Jurkat, Clone E6-1 (cell line): ENCODE results near the gene CYP19A1.
A peak's percentile ranks its signal among the peaks of the same experiment; 100 is the strongest.
"Not testable (repeated sequence)": the region's sequence is repeated elsewhere in the genome, so short reads cannot be mapped to it uniquely, and the experiment has no call there.

ENCODE experiments used
- DNase-seq: peaks from one replicate; pipeline ENCODE4 v3.0.0-alpha.2; 2011; ENCODE audit warnings: low read depth, low spot score
- H3K4me3 ChIP-seq: 2 replicates; pipeline ENCODE4 v1.5.1; 2011; ENCODE audit warnings: mild to moderate bottlenecking, low read length, control low read depth, moderate library complexity

Gene CYP19A1

DNA sequence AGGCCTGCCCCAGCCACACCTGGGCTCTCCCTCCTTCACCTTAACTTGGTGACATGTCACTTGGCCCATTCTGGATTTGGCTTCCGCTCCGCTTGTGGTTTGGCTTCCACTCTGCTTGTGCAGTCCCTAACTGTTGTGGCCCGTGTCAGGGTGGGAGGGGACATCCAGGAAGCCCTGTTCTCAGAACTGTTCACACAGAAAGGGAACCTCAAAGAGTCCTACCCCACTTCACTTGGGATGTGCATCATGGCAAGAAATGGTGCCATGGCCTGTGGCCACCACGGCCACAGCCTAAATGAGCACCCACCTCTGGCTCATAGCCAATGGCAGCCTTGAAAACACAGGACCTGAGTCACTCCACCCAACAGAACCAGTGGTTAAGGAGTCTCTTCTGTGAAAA, 63.4 kb downstream of the CYP19A1 start:
- no peak overlapping the region for H3K4me3 ChIP-seq
- DNase-seq = peak; percentile 62

DNA sequence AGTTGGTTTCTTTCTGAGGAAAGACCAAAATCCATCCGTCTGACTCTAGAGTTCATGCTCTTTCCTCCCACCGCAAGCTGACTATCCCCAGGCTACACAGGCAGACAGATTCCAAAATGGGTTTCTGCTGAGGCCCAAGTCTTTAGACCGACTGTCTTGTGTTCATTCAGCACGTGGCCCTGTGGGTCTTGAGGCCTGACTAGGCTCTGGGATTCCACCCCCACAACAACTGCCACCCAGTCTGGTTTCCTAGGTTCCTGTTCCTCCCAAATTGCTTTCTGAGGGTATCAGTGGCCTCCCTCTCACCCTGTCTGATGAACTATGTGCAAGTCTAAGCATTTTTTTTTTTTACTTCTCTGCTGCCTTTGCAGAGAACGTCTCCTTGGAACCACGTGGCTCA, 67.7 kb downstream of the CYP19A1 start:
- DNase-seq = peak; percentile 48
- no peak overlapping the region for H3K4me3 ChIP-seq

DNA sequence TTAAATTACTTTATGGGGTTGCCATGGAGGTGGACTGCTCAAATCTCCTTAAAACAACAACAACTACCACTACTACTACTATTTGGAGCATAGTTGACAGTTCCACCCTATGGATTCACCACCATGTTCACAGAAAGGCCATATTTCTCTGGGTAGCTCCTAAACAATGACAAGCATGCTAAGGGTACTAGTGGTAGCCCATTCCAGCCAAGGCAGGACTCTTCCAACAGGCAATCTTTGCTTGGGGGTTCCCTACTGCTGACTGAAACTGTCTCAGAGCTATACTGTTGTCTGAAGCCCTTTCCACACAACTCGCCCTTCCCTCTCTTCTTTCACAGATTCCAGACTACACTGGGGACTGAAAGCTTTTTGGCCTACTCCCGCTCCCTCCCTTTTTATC, 68.9 kb downstream of the CYP19A1 start:
- DNase-seq = no peak

DNA sequence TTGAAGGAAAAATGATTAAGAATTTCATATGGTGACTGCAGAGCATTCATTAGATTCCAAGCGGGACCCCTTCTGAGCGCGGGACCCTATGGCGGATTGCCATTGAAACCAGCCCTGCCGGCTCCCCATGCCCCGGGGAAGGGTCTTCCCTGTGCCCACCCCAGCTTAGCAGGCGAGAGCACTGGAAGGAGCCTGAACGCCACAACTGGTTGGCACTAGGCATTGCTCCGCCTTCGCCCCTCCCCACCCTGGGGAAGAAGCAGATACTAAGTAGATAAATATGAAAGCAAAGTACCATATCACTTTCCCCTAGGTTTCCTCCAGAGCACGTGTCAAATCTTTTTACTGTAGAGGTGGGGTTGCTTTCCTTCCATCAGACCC, 70.7 kb downstream of the CYP19A1 start:
- no peak overlapping the region for H3K4me3 ChIP-seq
- DNase-seq = peak; percentile 29

More for the DNA sequence above, 68.9 kb downstream of the CYP19A1 start:
- H3K4me3 ChIP-seq = no peak overlapping the region

DNA sequence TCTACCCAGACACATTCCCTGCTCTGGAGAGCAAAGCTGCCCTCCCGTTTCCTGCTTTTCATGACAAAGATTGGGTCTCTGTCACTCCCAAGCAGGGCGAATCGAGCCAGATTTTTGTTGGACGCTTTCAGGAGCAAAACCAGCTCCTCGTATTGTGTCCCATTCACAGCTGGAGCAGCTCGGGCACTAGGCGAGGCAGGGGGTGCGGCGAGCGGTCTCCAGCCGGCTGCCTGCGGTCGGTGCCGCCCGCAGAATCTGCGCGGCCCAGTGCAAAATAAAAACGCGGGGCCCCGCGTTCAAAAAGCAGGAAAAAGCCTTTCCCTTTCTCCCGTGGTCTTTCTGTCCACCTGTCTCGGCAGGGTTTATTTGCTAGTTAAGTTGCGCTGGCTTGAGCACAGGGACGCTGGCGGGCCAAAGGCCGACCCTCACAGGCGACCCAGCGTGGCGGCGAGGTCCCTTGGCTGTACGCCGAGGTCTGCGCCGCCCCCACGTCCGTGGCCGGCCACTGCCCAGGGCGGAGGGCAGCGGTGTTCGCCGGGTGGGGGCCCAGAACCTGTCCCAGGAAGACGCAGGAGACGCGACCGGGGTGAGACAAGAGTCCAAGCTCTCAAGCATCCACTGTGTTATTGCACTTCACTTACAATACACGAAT, 71.2 kb downstream of the CYP19A1 start:
- DNase-seq = no peak
- H3K4me3 ChIP-seq = no peak overlapping the region

DNA sequence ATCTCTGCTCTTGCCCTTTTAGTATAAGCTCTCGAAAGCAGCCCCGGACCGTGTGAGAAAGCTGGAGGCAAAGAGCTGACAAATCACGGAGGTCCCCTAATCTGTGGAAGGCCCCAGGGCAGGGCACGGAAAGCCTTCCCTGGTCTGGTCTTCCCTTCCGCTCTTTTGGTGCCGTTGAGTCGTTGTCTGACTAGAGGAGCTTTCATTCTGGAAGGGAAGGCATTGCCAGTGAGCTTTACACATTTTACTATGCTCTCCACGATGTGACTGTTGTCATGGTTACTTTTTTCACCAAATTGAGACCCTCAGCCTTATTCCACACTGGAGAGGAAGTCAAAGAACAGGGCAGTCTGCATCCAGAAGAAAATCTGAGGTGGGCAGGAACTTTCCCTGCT, 71.7 kb downstream of the CYP19A1 start:
- no peak for DNase-seq
- no peak overlapping the region for H3K4me3 ChIP-seq

DNA sequence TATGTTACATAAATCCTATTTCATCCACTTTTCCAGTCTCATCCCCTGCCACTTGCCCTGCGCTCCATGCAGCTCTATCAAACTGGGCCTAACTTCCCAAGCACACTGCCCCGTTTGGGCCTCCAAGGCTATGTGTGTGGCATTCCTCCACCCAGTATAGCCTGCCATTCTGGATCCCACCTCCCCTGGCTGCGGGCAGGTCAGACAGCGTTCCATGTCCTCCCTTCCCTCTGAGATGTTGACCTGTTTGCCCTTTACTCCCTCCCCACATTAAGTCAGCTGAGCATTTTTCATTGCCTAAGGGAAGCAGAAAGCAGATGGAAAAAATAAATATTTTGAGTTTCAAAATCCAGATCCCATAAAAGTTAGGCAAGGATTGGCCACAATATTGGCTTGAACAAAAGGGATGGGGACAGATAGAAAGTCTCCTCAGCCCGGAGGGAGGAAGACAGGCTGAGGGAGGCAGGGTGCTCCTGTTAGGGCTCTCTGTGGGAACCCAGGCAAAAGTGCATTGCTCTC, 73.3 kb downstream of the CYP19A1 start:
- no peak for DNase-seq
- H3K4me3 ChIP-seq = no peak overlapping the region

DNA sequence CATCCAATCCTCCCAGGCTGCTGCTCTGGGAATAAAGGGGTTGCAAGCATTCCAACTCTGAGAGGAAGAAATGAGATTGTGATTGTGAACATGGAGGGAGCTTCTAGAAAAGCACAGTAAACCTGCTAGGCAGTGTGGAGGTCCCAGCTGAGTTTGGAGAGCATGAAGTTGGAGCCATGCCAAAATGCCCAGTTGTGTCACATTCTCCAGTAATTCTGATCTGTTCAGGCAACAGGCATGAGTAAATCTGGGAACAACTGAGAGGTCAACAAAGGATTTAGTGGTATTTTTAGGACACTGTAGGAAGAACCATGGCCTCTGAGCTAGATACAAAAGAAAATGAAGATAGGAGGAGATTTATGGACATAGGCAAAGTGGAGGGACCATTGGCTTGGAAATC, 74.7 kb downstream of the CYP19A1 start:
- no peak overlapping the region for H3K4me3 ChIP-seq
- DNase-seq = no peak

DNA sequence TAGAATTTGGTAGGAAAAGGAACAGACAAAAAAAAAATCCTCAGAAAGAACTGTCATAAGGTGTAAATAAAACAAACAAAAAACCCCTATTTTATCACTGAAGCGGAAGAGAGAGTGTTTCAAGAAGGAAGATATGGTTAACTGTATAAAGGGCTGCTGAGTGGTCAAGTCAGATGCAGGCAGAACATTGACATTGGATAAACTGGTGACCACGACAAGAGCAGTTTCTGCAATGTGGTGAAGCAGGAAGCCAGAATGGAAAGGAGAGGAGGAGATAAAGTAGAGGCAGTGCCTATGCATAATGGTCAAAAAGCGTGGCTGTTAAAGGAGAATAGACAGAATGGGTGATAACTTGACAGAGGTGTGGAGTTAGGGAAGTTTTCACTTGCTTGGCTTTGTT, 75.3 kb downstream of the CYP19A1 start:
- no peak overlapping the region for H3K4me3 ChIP-seq
- DNase-seq = no peak

DNA sequence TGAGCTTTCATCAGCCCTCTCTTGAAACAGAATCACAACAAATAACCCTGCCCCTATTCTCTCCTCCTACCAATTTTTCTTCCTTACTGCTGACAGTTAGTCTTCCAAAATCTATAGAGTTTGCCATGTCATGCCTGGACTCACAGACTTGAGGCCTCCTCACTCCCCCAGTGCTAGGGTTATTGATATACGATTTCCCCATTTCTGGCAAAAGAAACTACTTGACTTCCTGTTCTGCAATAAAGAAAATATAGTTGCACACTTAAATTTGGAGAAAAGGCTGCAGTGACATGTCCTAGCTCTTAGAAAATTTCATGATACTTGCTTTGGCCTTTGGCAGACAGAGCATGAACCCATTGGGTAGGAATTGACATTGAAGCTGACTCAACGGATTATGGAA, 75.9 kb downstream of the CYP19A1 start:
- no peak overlapping the region for H3K4me3 ChIP-seq
- DNase-seq = no peak

DNA sequence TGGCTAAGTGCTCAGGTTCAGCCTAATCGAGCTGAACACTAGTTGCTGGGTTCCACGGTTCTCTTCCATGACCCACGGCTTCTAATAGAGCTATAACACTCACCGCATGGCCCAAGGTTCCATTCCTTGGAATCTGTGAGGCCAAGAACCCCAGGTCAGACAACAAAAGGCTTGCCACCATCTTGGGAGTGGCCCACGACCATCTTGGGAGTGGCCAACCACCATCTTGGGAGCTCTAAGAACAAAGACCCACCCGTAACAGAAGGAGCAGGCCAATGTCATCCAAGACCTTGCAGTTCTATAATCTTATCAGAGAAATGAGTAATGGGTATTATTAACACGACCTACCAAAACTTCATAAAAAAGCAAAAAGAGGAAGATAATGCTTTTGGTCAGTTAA, 77.3 kb downstream of the CYP19A1 start:
- H3K4me3 ChIP-seq, DNase-seq: not testable (repeated sequence)

DNA sequence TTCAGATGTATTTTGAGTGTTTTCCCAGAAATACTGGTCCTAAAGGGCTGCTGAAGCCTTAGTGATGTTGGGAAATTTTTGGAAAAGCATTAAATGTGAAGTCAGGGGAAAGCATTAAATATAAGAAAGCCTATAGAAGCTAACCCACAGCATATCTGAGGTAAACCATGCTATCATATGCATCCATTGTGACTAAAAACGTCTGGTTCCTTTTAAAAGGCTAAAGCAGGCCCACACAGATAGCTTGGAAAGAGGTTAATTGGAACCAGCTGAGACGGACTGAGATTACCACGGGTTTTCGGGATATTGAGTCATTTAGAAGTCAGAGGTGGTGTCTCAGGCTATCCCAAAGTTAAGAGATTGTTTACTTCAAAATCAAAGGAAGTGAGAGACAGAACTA, 78.2 kb downstream of the CYP19A1 start:
- no peak for DNase-seq
- H3K4me3 ChIP-seq = no peak overlapping the region

DNA sequence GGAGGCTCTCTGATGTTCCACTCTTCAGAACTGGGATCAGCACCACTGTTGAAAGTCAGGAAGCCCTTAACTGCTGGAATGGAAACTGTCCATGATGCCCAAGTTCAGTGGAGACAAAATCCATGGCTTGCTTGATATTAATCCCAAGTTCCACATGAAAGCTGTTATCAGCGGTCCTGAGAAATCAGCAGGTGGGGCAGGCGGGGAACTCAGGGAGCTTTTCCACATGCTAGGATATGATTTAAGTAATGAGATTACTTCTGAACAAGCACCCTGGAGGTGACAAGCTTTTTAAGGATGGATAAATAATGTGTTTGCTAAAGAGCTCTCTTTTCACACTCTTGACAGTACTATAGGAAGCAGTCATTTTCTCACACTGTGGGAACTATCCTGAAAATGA, 82.9 kb downstream of the CYP19A1 start:
- DNase-seq = no peak
- H3K4me3 ChIP-seq = no peak overlapping the region

DNA sequence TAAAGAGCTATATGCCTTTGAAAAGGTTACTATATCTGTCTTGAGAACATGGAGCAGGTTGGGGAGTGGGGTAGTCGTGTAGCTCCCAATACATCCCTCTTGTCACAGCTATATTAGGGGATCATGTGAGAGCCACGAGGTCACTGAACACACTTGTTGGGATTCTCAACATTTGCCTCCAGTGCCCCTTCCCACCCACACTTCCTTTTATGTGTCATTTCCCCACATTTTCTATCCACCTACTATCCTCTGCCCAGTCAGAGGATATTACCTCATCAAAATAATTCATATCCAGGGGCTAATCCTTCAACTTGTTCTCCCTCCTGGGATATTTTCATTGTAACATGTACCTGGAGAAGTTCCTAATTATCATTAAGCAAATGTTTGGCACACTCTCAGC, 85.0 kb downstream of the CYP19A1 start:
- no peak for DNase-seq
- H3K4me3 ChIP-seq = no peak overlapping the region

DNA sequence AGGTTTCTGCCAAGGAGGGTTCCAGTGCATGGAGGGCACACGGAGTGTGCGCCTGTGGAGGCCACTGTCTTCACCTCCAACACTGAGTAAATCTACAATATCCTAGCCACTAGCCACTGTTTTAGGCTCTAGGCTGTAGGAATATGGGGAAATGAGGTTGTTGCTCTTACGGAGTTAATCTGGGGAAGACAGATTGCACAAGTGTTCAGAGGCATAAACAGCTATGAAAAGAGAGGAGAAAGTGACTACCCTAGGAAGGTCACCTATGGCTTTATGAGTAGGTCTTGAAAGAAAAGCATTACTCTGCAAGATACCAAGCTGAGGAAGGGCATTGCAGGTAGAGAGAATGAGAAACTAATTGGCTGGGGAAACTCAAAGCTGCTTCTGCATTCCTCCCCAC, 85.7 kb downstream of the CYP19A1 start:
- DNase-seq = no peak
- H3K4me3 ChIP-seq = no peak overlapping the region

DNA sequence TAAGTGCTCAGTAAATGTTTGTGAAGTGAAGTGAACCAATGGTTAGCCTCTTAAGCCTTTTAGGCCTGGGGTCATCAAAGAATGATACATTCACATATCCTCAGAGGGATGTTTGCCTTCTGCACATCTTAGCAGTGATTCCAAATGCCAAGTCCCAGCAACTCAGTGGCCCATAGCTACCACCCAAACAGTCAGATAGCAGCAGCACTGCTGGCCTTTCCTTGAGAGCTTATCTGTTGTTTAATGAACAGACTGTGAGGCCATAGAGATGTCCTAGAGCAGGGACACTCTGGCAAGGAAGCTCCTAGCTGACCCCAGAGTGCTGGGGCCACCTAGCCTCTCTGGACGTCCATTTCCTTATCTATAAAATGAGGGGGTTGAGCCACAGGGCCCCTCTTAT, 86.8 kb downstream of the CYP19A1 start:
- no peak for DNase-seq
- no peak overlapping the region for H3K4me3 ChIP-seq

DNA sequence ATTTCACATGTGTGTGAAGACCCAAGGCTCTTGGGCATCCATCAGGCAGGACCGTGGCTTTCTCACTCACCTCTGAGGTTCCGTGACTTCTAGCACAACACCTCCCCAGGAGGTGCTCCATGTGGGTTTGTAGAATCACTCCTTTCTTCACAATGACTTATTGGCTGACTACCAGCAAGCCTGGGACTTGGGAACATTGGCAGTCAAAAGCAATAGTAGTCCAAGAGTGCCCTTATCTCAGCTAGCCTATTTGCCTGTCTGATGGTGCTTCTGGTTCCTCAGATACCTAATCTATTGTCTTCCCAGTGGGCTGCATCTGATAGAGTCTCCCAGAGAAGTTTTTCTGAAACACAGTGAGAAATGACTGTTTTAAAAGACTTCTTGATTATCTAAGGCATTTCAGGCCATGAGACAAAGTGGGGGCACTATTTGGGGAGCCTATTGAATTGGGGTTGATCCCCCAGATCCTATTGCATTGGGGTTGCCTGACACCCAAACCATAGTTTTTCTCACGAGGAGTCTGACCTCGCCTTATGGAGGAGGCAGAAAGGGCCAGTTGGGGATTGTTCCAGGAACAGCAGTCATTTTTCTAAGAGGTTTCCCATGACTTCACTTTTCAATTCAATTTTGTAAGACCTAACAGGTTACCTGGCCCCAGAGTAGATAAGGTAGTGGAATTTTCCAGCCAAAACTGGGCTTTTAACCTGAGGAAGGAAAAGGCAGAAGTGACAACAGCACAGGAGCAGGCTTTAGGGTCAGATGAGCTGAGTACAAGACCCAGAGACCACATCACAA, 88.0 kb downstream of the CYP19A1 start:
- DNase-seq = no peak
- H3K4me3 ChIP-seq = no peak overlapping the region

DNA sequence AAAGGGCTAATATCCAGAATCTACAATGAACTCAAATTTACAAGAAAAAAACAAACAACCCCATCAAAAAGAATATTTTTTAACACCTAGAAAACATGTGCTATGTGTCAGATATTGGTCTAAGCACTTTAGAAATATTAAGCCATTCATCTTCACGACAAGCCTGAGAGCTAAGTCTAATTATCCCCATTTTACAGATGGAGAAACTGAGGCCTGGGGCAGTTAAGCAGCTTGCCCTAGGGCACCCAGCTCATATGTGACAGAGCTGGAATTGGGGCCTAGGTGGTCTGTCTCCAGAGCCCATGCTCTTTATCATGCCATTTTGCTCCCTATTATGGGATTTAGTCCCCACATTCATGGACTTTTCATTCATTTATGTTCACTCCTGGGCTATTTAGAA, 92.8 kb downstream of the CYP19A1 start:
- no peak for DNase-seq
- no peak overlapping the region for H3K4me3 ChIP-seq

DNA sequence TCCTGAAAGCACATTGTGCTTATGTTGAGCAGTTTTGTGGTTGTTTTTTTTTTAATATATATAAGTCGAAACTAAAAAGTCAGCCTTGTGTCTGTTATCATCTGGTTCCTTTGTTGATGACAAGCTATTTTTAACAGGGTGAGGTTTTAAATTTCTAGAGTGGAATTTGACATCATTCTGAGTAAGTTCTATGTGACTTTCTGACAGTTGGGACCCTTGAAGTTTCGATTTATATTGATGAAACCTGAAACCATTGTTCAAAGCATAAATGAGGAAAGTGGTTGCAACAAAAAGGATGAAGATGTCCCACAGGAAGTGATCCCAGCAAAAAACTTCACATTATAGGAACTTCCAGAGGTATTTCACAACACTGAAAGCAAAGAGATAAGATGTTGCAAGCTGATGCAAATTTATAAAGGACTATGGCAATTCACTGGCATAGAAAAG, 94.0 kb downstream of the CYP19A1 start:
- DNase-seq = no peak
- H3K4me3 ChIP-seq = no peak overlapping the region

DNA sequence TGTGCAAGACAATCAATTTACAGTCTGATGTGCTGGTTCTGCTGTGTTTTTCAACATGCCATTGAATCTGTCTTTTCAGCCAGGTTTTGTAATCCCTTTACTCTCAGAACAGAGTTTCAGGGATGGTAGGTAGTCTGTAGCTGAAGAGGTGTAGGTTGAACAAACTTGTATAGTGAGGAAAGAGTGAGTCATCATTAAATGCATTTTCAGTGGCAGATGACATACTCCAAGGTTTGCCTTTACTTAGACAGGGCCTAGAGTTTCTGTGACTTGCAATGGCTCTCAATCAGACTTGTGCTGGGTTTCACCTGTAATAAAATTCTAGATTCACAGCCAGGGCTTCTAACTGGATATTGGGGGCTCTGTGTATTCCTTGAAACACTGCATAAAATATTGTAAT, 94.6 kb downstream of the CYP19A1 start:
- no peak overlapping the region for H3K4me3 ChIP-seq
- DNase-seq = no peak

DNA sequence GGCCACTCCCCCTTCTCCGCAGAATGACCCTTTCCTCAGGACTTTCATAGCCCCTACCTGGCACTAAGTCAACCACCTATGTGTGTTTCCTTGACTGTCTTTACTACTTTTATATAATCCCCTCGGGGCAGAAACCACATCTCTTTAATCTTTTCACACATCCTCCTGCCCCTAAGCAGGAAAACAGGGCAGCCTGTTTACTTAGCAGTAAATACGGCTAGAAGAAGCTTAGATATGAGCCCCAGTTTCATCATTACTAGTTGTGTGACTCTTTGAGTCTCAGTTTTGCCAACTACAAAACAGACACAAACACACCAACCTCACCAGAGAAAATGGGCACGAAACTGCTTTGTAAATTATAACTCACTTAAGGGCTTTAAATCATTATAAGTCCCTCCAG, 98.3 kb downstream of the CYP19A1 start:
- H3K4me3 ChIP-seq = no peak overlapping the region
- peak; percentile 48 for DNase-seq
